Right lobe of liver (tissue), 4 donors: ENCODE measurements around the gene SCNN1A.

ENCODE experiments used
- CTCF ChIP-seq, 4 donors: fragments of 200-600 bp in 3 of 4; fragments of 450-650 bp in 1 of 4; IDR thresholded peaks; one replicate each; pipeline versions ENCODE4 v1.5.1 to v1.8.0; 2016 to 2022; ENCODE audit warnings: antibody characterized with exemption in 4 of 4, mild to moderate bottlenecking in 2 of 4
- POLR2A ChIP-seq: fragments of 450-650 bp; IDR thresholded peaks from one replicate; pipeline ENCODE4 v1.6.1; 2017; ENCODE audit warnings: antibody characterized with exemption, mild to moderate bottlenecking
- donor health status: DM: no; HTN: no; CAD: no.
- donor health status: DM: no; HTN: no; CAD: no.
- donor health status: DM: no; HTN: yes; CAD: no.

DNA sequence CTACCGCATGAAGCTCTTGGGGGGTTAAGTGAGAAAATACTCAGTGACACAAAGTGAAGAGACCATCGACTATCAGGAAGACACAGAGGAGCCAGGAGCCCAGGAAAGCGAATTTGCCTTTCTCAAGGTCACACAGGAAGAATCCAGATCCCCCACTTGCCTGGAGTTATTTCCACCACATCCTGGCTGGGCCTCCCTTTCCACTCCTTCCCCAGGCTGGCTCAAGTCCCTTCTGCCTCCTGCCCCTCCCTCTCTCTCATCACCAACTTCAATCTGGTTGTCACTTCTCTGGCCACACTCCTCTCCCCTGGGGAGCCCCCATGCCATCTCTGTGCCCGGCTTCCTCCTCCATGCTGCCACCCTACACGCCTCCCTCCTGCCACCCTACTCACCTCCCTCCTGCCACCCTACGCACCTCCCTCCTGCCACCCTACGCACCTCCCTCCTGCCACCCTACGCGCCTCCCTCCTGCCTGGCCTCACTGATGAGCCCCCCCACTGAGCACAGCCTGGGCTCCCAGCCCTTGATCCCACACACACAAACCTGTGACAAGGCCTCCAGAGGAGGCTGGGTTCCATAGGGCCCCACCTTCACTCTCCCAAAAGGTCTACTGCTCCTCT is 6.3 kb downstream of the SCNN1A start:
- TF ChIP-seq CTCF (IDR thresholded peaks at IDR 0.05) = no peak
- no peak for TF ChIP-seq POLR2A
